K562 (cell line): Measurements from ENCODE around the gene GALNT15. TPM values are rescaled to one million over a fixed set of nuclear protein-coding genes. Genes with fewer than 3 reads are reported as not detected.

Experiments used
- ATAC-seq: fragments of 200-7000 bp; cut with Tn5 transposase; 3 replicates; pipeline ENCODE4 v1.9.1; 2020; ENCODE audit warnings: moderate library complexity
- BruUV-seq: library from RNA; stranded (reverse); fragments of 400-500 nt; replicated peaks from 2 replicates; lab custom pipeline; 2021; lab: Mats Ljungman, UMichigan
- CTCF ChIA-PET: fragments of 300-600 bp; formaldehyde crosslinking; extraction: SDS; loops from one replicate; lab custom pipeline; 2021; ENCODE audit warnings: low intra/inter-chr PET ratio; lab: Yijun Ruan, JAX
- POLR2A ChIA-PET: fragments of 300-600, 350-650 bp; sonication (Branson Sonifier 250); formaldehyde crosslinking; extraction: SDS; loops from one replicate; lab custom pipeline; 2021; ENCODE audit warnings: antibody characterized with exemption, inconsistent platforms; lab: Yijun Ruan, JAX
- DNase-seq, 4 experiments: peaks; one replicate each; pipeline versions ENCODE4 v3.0.0 to v3.0.0-alpha.2; 2011 to 2018; ENCODE audit warnings: low spot score in 3 of 4, mixed read lengths in 3 of 4; ENCODE audit errors: extremely low read depth in 1 of 4
- FAIRE-seq: peaks from 2 replicates; lab custom pipeline; 2011; peaks lifted over from hg19 to GRCh38; lab: Jason Lieb, UNC
- H2AFZ ChIP-seq: 2 replicates; pipeline ENCODE4 v1.6.0; 2011; ENCODE audit warnings: low read depth, low read length, control low read depth, inconsistent platforms
- H3K27ac ChIP-seq: fragments of 200-600 bp; 3 replicates; pipeline ENCODE4 v1.8.0; 2011; ENCODE audit warnings: low read depth, mild to moderate bottlenecking, control low read depth, inconsistent platforms, low read length, moderate library complexity, mixed read lengths; ENCODE audit errors: extremely low read depth
- H3K27me3 ChIP-seq, 2 experiments: fragments of 300-600 bp in 1 of 2; 2 replicates in 1 of 2; 3 replicates in 1 of 2; pipeline versions ENCODE4 v1.6.0 to v1.8.0; 2011; ENCODE audit warnings: inconsistent platforms in 2 of 2, low read length in 2 of 2, mild to moderate bottlenecking in 1 of 2, mixed read lengths in 1 of 2, moderate library complexity in 1 of 2; ENCODE audit not compliant: control insufficient read depth in 2 of 2, insufficient read depth in 2 of 2
- H3K36me3 ChIP-seq: fragments of 300-600 bp; 3 replicates; pipeline ENCODE4 v1.8.0; 2011; ENCODE audit warnings: mild to moderate bottlenecking, low read length, inconsistent platforms; ENCODE audit not compliant: control insufficient read depth, insufficient read depth
- H3K4me1 ChIP-seq, 2 experiments: fragments of 200-600 bp in 1 of 2; replicated peaks in 1 of 2; 2 replicates in 1 of 2; 3 replicates in 1 of 2; pipeline versions ENCODE4 v1.5.1 to v1.8.0; 2011; ENCODE audit warnings: inconsistent platforms in 2 of 2, low read length in 2 of 2, mild to moderate bottlenecking in 1 of 2, mixed read lengths in 1 of 2, moderate library complexity in 1 of 2; ENCODE audit not compliant: control insufficient read depth in 2 of 2, insufficient read depth in 2 of 2
- H3K4me2 ChIP-seq: 2 replicates; pipeline ENCODE4 v1.6.1; 2011; ENCODE audit warnings: low read length, control low read depth, inconsistent platforms, mixed read lengths; ENCODE audit not compliant: insufficient read depth
- H3K4me3 ChIP-seq: fragments of 200-600 bp; sonication (generic), shearing (Covaris generic); 2 replicates; pipeline ENCODE4 v1.5.1; 2016; ENCODE audit warnings: control low read depth, inconsistent platforms
- H3K79me2 ChIP-seq: fragments of 200-600 bp; 3 replicates; pipeline ENCODE4 v1.8.0; 2011; ENCODE audit warnings: low read length, inconsistent platforms; ENCODE audit not compliant: control insufficient read depth, insufficient read depth
- H3K9ac ChIP-seq, 2 experiments: 2 replicates each; pipeline versions ENCODE4 v1.6.0 to v1.6.1; 2011; ENCODE audit warnings: low read depth in 2 of 2, low read length in 2 of 2, control low read depth in 1 of 2, inconsistent platforms in 1 of 2, mild to moderate bottlenecking in 1 of 2, mixed read lengths in 1 of 2; ENCODE audit not compliant: insufficient read depth in 1 of 2
- H3K9me1 ChIP-seq: one replicate; pipeline ENCODE4 v1.6.0; 2011; ENCODE audit warnings: inconsistent platforms, mild to moderate bottlenecking, low read length, moderate library complexity; ENCODE audit not compliant: control insufficient read depth, insufficient read depth
- H3K9me3 ChIP-seq: replicated peaks from 2 replicates; pipeline ENCODE4 v1.5.1; 2011; ENCODE audit warnings: low read depth, low read length, inconsistent platforms; ENCODE audit not compliant: control insufficient read depth, insufficient read depth
- H4K20me1 ChIP-seq: replicated peaks from 2 replicates; pipeline ENCODE4 v1.6.1; 2011; ENCODE audit warnings: low read length, inconsistent platforms, mixed read lengths; ENCODE audit not compliant: control insufficient read depth, insufficient read depth
- CXXC5 ChIP-seq: fragments of 250-450 bp; sonication (Bioruptor Pico); IDR thresholded peaks from 2 replicates; pipeline ENCODE4 v1.8.0; 2022; ENCODE audit warnings: inconsistent platforms, mild to moderate bottlenecking, moderate library complexity
- HSF4 ChIP-seq: fragments of 250-450 bp; sonication (Bioruptor Pico); IDR thresholded peaks from 2 replicates; pipeline ENCODE4 v2.1.2; 2022; ENCODE audit warnings: mild to moderate bottlenecking, moderate library complexity, borderline replicate concordance
- JUND ChIP-seq, 2 experiments: IDR thresholded peaks; 2 replicates in 1 of 2; 3 replicates in 1 of 2; pipeline ENCODE4 v1.6.1; 2011; ENCODE audit warnings: borderline replicate concordance in 2 of 2, low read depth in 2 of 2, low read length in 2 of 2, improper control_type of control experiment in 1 of 2, missing biosample characterization in 1 of 2, missing genetic modification characterization in 1 of 2, missing genetic modification reagents in 1 of 2
- LARP7 ChIP-seq: fragments of 450-650 bp; IDR thresholded peaks from 2 replicates; pipeline ENCODE4 v1.6.1; 2016
- PCBP2 ChIP-seq: fragments of 200-400 bp; formaldehyde crosslinking; IDR thresholded peaks from 2 replicates; pipeline ENCODE4 v1.6.1; 2018; ENCODE audit warnings: low read length, low read depth, mild to moderate bottlenecking, moderate library complexity; ENCODE audit not compliant: poor library complexity, severe bottlenecking
- ZNF174 ChIP-seq: fragments of 250-450 bp; sonication (Bioruptor Pico); IDR thresholded peaks from 2 replicates; pipeline ENCODE4 v1.4.0; 2020; ENCODE audit warnings: mild to moderate bottlenecking
- ZNF316 ChIP-seq: fragments of 450-650 bp; IDR thresholded peaks from 2 replicates; pipeline ENCODE4 v1.6.1; 2016
- ZNF778 ChIP-seq: fragments of 450-650 bp; formaldehyde crosslinking; IDR thresholded peaks from 2 replicates; pipeline ENCODE4 v1.4.0; 2020; ENCODE audit warnings: mild to moderate bottlenecking, moderate library complexity
- WGBS: fragments of 100-300 bp; shearing (Covaris generic); methylation state at CpG from one replicate; pipeline ENCODE4 v1.1.6; 2016; ENCODE audit warnings: low coverage, mixed read lengths; ENCODE audit not compliant: insufficient coverage; ENCODE audit errors: missing lambda C conversion rate; 5-methylcytosine and 5-hydroxymethylcytosine counted together
- in situ Hi-C: fragments of 300-500 bp; cut with MboI; formaldehyde crosslinking; loops from 4 replicates; pipeline ENCODE4 v1.15.0; 2018; ENCODE audit warnings: inconsistent platforms, mixed read lengths
- intact Hi-C: fragments of 100-400 bp; cut with micrococcal nuclease; formaldehyde crosslinking; loops from 2 replicates; pipeline ENCODE4 v1.14.2; 2022
- polyA plus RNA-seq, 8 experiments: library from polyadenylated mRNA; depleted of rRNA in 4 of 8; stranded (reverse) in 5 of 8; unstranded in 3 of 8; fragments of >200 nt; fragmentation: Nextera tagmentation in 2 of 8; fragmentation: Illumina TruSeq in 1 of 8; extraction: Ambion mirVana in 2 of 8; extraction: Trizol in 1 of 8; gene quantifications; 2 replicates each; pipeline versions ENCODE4 v1.2.1 to v1.2.3, GENCODE V29; 2011 to 2014; ENCODE audit warnings: inconsistent platforms in 1 of 8, missing spikeins in 1 of 8
- total RNA-seq, 7 experiments: library from RNA; depleted of rRNA in 6 of 7; stranded (reverse); fragments of >200 nt in 6 of 7; fragmentation: Illumina TruSeq in 2 of 7; extraction: Trizol in 2 of 7; gene quantifications; 2 replicates each; pipeline versions ENCODE4 v1.2.1 to v1.2.3, GENCODE V29; 2011 to 2021; ENCODE audit warnings: low replicate concordance in 1 of 7
- TF ChIP-seq, protein P1 (sequence below): fragments of 250-450 bp; sonication (Bioruptor Pico); IDR thresholded peaks from 2 replicates; pipeline ENCODE4 v1.9.0; 2021; ENCODE audit warnings: mild to moderate bottlenecking, inconsistent platforms
- TF ChIP-seq, protein P2 (sequence below): conservative IDR thresholded peaks from 2 replicates; pipeline ENCODE4 v1.6.1; 2011; ENCODE audit warnings: low read depth, mild to moderate bottlenecking, low read length; ENCODE audit not compliant: control insufficient read depth
- TF ChIP-seq, protein P3 (sequence below): fragments of 250-450 bp; sonication (Bioruptor Pico); IDR thresholded peaks from 2 replicates; pipeline ENCODE4 v1.4.0; 2020; ENCODE audit warnings: mild to moderate bottlenecking

GALNT15 gene
- total and polyA plus RNA-seq, 9 of the 15 experiments (the other 6 are each of a cell fraction or from before 2014, with no cell fraction given) = not detected

DNA sequence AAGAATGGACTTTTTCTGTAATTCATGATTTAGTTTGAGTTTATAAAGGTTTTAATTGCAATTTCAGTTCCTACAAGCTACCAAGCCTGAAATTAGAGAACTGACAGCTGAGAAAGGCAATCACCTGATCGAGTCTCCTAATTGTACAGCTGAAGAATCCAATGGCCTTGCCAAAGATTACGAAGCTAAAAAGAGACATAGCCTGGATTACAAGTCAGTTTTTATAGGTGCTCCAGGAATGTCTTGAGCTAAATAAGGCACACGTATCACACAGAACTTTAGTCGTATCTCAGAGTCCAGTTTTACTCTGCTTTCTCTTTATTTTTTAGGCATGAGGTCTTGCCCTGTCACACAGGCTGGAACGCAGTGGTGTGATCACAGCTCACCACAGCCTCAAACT, 83.7 kb downstream of the GALNT15 start:
- 66% methylated on average over 5 of the region's 5 CpGs for WGBS

More for the DNA sequence above, 83.7 kb downstream of the GALNT15 start:
- Histone ChIP-seq H3K4me2 (no peak overlapping the region), H3K36me3 (peaks cover 42% of the 10 kb centered on the region), H2AFZ (no peak overlapping the region), H3K4me3 (no peak overlapping the region), H3K79me2 (peaks cover 12% of the 10 kb centered on the region), H3K27ac (no peak overlapping the region), H3K9me3 (no peaks in the 10 kb centered on the region), H3K4me1 (no peaks in the 10 kb centered on the region; a peak in 1 of 5 replicates), H4K20me1 (no peaks in the 10 kb centered on the region), H3K9ac (no peak overlapping the region), H3K27me3 (peaks cover 2 to 5% of the 10 kb centered on the region in 2 experiments; a peak in 1 of 5 replicates), H3K9me1 (no peaks in the 10 kb centered on the region)
- in situ Hi-C loops (no loop called here), intact Hi-C loops (no loop called here)
- no peak for DNase-seq
- no peak for ATAC-seq
- ChIA-PET POLR2A (interaction anchor here (1.5 kb wide), 1 partner anchor 8 kb away, joined by 4 read pairs; no protein-coding TSS in a partner anchor), CTCF (no interaction called here)
- TF ChIP-seq, protein P1, sequence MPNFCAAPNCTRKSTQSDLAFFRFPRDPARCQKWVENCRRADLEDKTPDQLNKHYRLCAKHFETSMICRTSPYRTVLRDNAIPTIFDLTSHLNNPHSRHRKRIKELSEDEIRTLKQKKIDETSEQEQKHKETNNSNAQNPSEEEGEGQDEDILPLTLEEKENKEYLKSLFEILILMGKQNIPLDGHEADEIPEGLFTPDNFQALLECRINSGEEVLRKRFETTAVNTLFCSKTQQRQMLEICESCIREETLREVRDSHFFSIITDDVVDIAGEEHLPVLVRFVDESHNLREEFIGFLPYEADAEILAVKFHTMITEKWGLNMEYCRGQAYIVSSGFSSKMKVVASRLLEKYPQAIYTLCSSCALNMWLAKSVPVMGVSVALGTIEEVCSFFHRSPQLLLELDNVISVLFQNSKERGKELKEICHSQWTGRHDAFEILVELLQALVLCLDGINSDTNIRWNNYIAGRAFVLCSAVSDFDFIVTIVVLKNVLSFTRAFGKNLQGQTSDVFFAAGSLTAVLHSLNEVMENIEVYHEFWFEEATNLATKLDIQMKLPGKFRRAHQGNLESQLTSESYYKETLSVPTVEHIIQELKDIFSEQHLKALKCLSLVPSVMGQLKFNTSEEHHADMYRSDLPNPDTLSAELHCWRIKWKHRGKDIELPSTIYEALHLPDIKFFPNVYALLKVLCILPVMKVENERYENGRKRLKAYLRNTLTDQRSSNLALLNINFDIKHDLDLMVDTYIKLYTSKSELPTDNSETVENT (CRISPR knock-in tag) = no peak
- TF ChIP-seq ZNF174 (CRISPR knock-in tag) (no peak), PCBP2 (no peak), CXXC5 (CRISPR knock-in tag) (no peak), ZNF316 (no peak), JUND (IDR thresholded peaks at IDR 0.05; ENCODE audit: borderline replicate concordance, low read depth, low read length) (no peak), JUND (tag; IDR thresholded peaks at IDR 0.05; ENCODE audit: borderline replicate concordance, low read depth, low read length) (no peak), ZNF778 (CRISPR knock-in tag) (no peak), LARP7 (no peak), HSF4 (no peak)
- TF ChIP-seq, protein P2, sequence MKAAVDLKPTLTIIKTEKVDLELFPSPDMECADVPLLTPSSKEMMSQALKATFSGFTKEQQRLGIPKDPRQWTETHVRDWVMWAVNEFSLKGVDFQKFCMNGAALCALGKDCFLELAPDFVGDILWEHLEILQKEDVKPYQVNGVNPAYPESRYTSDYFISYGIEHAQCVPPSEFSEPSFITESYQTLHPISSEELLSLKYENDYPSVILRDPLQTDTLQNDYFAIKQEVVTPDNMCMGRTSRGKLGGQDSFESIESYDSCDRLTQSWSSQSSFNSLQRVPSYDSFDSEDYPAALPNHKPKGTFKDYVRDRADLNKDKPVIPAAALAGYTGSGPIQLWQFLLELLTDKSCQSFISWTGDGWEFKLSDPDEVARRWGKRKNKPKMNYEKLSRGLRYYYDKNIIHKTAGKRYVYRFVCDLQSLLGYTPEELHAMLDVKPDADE = no peak
- TF ChIP-seq, protein P3, sequence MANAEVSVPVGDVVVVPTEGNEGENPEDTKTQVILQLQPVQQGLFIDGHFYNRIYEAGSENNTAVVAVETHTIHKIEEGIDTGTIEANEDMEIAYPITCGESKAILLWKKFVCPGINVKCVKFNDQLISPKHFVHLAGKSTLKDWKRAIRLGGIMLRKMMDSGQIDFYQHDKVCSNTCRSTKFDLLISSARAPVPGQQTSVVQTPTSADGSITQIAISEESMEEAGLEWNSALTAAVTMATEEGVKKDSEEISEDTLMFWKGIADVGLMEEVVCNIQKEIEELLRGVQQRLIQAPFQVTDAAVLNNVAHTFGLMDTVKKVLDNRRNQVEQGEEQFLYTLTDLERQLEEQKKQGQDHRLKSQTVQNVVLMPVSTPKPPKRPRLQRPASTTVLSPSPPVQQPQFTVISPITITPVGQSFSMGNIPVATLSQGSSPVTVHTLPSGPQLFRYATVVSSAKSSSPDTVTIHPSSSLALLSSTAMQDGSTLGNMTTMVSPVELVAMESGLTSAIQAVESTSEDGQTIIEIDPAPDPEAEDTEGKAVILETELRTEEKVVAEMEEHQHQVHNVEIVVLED = no peak
- no TSS peak for BruUV-seq
- no peak for FAIRE-seq
